Stimulated activated CD8-positive, alpha-beta memory T cell treated with anti-CD3 and anti-CD28 coated beads, Interleukin-2, amount 100 ng/mL, for 1 hour (primary cell): Measurements from ENCODE around the gene SLC34A3.

Experiments
- DNase-seq, 2 donors: peaks; one replicate each; pipeline ENCODE4 v3.0.0-alpha.2; 2020; ENCODE audit warnings: low read depth in 2 of 2

Gene SLC34A3

DNA sequence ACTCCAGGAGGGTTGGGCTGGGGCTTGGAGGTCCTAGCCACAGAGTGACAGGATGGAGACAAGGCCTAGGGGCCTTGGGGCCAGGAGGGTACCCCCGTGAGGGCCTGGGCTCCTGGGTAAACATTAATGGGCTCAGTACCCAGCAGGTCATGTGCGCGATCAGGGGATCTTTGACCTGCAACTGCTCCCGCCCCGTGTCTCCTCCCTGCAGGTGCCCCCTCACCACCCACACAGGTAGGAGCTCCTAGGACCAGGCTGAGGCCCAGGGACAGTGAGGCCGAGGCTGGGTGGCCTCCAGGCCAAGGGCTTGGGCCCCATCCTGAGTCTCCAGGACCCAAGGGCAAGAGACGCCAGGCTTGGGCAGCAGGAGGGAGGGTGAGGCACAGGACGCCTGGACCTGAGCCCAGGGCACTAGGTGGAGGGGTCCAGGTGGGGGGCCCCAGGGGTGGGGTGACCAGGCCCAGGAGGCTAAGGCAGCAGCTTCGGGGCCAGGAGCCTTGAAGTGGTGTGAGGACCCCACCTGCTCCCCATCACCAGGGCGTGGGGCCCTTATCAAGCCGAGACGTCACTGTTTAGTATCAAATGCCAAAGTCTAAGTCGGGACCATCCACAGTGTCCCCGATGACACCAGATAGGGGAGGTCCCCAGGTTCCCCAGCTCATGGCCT, at the start of gene SLC34A3:
Gene SLC34A3 (plus strand): TSS at position 197 of the 667 bp plus-strand sequence. CDS start 802 bp downstream, outside the sequence.
- DNase-seq: no peak

GRCh38 chr9:137181680-137182079, 49.0 kb upstream of the SLC34A3 start:
- no peak for DNase-seq

DNA sequence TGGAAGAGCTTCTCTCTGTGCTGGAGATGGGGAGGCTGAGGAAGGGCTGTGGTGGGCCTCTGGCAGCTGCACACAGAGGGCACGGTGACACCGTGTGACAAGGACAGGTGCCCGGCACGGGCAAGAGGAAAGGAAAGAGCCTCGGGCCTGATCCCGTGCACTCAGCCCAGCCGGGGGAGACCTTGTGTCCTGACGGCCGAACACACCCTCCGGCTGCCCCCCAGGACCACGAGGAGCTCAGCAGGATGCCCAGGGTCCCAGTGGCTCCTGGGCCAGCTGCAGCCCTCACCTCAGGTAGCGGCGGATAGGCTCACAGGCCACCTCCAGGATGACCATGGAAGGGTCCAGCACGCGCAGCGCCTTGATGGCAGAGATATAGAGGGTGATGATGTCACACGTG, 47.9 kb upstream of the SLC34A3 start:
- no peak for DNase-seq

GRCh38 chr9:137183980-137184595, 46.6 kb upstream of the SLC34A3 start:
- no peak for DNase-seq

- DNase-seq: no peak
Measured at GRCh38 chr9:137184881-137185660, 45.6 kb upstream of the SLC34A3 start.

GRCh38 chr9:137185921-137186320, 44.8 kb upstream of the SLC34A3 start:
- no peak for DNase-seq

DNA sequence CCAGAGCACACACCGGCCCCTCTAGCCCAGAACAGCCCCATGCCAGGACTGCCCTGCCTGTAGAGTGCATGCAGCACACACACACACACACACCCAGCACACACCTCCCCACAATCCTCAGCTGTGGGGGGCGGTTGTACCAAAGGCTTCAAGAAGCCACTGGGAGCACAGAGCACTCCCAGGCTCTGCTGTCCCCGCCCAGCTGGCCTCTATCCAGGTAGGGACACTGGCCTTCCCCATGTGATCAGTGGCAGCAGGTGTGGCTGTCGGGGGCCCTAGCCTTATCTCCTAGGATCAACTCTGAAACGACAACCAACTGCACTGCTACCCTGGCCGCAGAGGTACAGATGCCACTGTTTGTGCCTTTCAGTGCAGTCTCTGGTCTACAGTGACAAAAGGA, 44.3 kb upstream of the SLC34A3 start:
- DNase-seq: no peak

DNA sequence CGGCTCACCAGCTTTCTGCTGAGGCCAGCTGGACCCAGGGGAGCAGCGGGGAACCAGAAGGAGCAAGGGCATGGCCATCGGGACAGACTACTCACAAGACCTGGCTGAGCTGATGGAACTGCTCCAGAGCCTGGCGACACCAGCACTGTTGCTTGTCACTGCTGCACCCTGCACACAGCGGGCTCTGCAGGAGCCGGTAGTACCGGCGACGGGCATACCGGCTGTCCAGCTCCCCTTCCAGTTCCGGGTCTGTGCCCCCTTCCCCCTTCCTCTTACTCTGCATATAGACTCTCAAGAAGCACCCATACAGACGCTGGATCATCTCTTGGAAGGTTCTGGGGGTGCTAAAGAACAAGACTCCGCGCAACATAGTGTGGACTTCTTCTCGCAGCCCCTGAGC, 43.3 kb upstream of the SLC34A3 start:
- no peak for DNase-seq

DNA sequence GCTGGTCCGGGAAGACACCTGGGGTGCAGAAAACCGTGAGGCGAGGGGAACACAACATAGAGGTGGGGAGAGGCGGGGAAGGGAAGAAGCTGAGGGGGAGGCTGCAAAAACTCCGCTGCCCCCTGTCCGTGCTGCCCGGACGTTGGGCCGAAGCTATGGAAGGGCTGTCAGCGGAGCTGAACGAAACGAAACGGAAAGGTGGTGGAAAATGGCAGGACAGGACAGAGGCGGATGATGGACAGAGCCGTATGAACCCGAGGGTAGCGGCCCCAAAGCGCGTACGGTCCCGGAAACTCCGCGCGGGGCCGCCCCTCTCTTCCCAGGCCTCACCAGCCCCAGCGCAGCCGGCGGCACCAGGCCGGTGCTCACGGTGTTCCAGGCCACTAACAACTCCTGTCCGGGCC, 42.6 kb upstream of the SLC34A3 start:
- no peak for DNase-seq

GRCh38 chr9:137188490-137189296, 42.0 kb upstream of the SLC34A3 start, which contains the start of the genes ANAPC2 and SSNA1:
Gene ANAPC2 (minus strand): TSS chr9:137188560. CDS start chr9:137188532, 28 bp downstream.
Gene SSNA1 (plus strand): TSS chr9:137188676. CDS start chr9:137188727, 51 bp downstream.
- DNase-seq: peak; percentile 85 to 89

- DNase-seq: no peak
Measured at GRCh38 chr9:137189297-137190295, 41.1 kb upstream of the SLC34A3 start.

- DNase-seq: no peak
Measured at GRCh38 chr9:137190315-137190856, 40.3 kb upstream of the SLC34A3 start.

GRCh38 chr9:137191245-137191644, 39.5 kb upstream of the SLC34A3 start:
- DNase-seq: no peak

- DNase-seq: no peak
Measured at GRCh38 chr9:137191691-137192447, 38.8 kb upstream of the SLC34A3 start.

DNA sequence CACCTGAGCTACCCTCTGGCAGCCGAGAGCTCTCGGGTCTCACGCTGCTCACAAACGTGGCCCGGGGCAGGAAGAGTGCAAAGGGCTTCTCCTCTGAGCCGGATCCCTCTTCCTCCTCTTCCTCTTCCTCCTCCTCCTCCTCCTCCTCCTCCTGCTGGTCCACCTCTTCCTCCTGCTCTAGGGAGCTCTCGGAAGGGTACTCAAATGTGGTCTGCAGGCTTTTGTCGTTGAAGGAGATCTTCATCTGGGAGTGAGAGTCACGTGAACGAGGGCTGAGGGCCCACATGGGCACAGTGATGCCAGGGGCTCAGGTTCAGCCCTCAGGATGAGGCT, 38.3 kb upstream of the SLC34A3 start:
- DNase-seq: no peak

DNA sequence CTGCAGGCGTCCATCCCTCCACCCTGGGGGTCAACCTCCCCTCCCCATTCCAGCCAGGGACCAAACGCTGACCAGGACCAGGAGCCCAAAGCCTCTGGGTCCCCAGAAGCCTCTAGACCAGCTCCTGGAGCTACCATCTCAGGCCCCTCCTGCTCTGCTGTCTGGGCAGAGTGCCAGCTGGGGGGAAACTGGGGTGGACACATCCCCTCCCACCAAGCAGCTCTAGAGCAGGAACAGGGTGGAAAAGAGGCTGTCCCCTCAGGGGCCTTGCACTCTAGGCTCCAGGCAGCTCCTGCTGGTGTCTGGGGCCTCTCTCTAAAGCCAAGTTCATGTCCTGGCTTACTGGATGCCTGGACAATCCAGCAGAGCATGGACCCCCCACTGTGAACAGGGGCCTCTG, 37.8 kb upstream of the SLC34A3 start:
- DNase-seq: no peak

DNA sequence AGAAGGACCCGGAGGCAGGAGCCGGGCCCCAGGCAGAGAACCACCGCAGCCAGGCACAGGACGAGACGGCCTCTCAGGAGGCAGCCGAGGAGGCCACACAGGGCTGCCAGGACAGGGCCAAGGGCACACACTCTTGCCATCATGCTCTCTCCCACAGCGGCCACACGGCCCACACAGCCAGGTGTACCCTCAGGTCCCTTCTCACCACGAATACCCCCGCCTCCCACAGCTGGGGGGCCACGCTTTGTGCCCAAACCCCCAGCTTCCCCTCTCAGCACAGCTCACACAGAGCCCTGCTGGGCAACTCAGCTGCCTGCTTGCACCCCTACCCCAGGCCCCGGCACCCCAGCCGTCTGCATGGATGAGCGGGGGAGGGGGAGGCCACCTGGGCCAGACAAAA, 36.9 kb upstream of the SLC34A3 start:
- DNase-seq: no peak

GRCh38 chr9:137194388-137194787, 36.3 kb upstream of the SLC34A3 start:
- no peak for DNase-seq

- DNase-seq: no peak
Measured at GRCh38 chr9:137194909-137195308, 35.8 kb upstream of the SLC34A3 start.
